ENCODE results near the gene MYO5C.

The MYO5C gene

GRCh38 chr15:52220251-52220650 is 75.4 kb downstream of the MYO5C start:
- DNase-seq (ENCODE audit: low read depth): no peak
- no peak for TF ChIP-seq CTCF (IDR thresholded peaks at IDR 0.05; ENCODE audit: insufficient read depth, low read depth, low read length, missing control alignments)
- no peak overlapping the region for H3K4me3 ChIP-seq (ENCODE audit: low read length)

- H3K4me3 ChIP-seq (ENCODE audit: low read length): no peak overlapping the region
- DNase-seq (ENCODE audit: low read depth): no peak
- no peak for TF ChIP-seq CTCF (IDR thresholded peaks at IDR 0.05; ENCODE audit: insufficient read depth, low read depth, low read length, missing control alignments)
Measured at GRCh38 chr15:52218816-52219215, 76.8 kb downstream of the MYO5C start.

GRCh38 chr15:52218371-52218770 is 77.2 kb downstream of the MYO5C start:
- no peak for TF ChIP-seq CTCF (IDR thresholded peaks at IDR 0.05; ENCODE audit: insufficient read depth, low read depth, low read length, missing control alignments)
- no peak for DNase-seq (ENCODE audit: low read depth)
- H3K4me3 ChIP-seq (ENCODE audit: low read length): no peak overlapping the region

GRCh38 chr15:52217186-52217585 is 78.4 kb downstream of the MYO5C start:
- DNase-seq (ENCODE audit: low read depth): peak; percentile 52
- H3K4me3 ChIP-seq (ENCODE audit: low read length): no peak overlapping the region
- peak; percentile 44 for TF ChIP-seq CTCF (IDR thresholded peaks at IDR 0.05; ENCODE audit: insufficient read depth, low read depth, low read length, missing control alignments)

- TF ChIP-seq CTCF (IDR thresholded peaks at IDR 0.05; ENCODE audit: insufficient read depth, low read depth, low read length, missing control alignments): no peak
- H3K4me3 ChIP-seq (ENCODE audit: low read length): no peak overlapping the region
- DNase-seq (ENCODE audit: low read depth): no peak
Measured at GRCh38 chr15:52214553-52214952, 81.1 kb downstream of the MYO5C start.

GRCh38 chr15:52213206-52213605 is 82.4 kb downstream of the MYO5C start:
- no peak for DNase-seq (ENCODE audit: low read depth)
- no peak overlapping the region for H3K4me3 ChIP-seq (ENCODE audit: low read length)
- TF ChIP-seq CTCF (IDR thresholded peaks at IDR 0.05; ENCODE audit: insufficient read depth, low read depth, low read length, missing control alignments): no peak

- peak; percentile 80 for DNase-seq (ENCODE audit: low read depth)
- TF ChIP-seq CTCF (IDR thresholded peaks at IDR 0.05; ENCODE audit: insufficient read depth, low read depth, low read length, missing control alignments): peak; percentile 89
Measured at GRCh38 chr15:52208306-52208946, 87.2 kb downstream of the MYO5C start.

More at GRCh38 chr15:52208306-52208946, 87.2 kb downstream of the MYO5C start:
- H3K4me3 ChIP-seq (ENCODE audit: low read length): no peak overlapping the region

Measured in epithelial cell of esophagus (primary cell).